Measurements from ENCODE around the gene PDZD8.
"Not testable (repeated sequence)": the region's sequence is repeated elsewhere in the genome, so short reads cannot be mapped to it uniquely, and the experiment has no call there.

The PDZD8 gene

GRCh38 chr10:117249493-117250093 lies 125.6 kb downstream of the PDZD8 start:
- no peak for DNase-seq

DNA sequence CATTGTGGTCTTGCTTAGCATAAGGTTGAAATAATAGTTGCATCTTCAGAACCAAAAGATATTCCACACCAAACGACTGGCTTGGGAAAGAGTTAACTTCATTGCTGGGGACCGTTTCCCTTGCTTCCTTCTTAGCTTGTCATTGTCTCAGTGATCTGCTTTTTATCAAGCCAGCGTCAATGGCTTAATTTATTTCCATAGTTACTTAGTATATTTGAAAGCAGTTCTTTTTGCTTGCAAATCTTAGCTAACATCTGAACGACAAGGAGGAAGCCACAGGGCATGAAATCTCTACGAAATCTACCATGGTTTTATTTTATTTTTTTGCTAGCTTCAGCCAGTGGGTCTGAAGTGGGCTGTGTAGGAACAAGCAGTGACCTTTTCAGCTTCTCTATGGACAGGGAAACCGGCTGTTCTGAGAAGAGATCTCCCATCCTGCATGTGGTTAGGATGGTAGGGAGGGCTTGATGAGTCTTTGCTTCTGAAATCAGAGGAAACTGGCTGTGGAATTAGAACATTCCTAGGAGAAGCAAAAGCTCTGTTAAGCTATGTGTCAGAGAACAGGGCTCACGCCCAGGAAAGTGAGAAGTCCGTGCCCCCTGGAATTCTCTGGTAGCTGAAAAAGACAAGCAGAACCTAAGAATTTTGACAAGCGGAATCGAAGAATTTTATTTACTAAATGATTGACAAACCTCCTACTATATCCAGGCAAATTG lies 126.3 kb downstream of the PDZD8 start:
- no peak for DNase-seq

GRCh38 chr10:117246997-117247671 lies 128.1 kb downstream of the PDZD8 start:
- DNase-seq: no peak

DNA sequence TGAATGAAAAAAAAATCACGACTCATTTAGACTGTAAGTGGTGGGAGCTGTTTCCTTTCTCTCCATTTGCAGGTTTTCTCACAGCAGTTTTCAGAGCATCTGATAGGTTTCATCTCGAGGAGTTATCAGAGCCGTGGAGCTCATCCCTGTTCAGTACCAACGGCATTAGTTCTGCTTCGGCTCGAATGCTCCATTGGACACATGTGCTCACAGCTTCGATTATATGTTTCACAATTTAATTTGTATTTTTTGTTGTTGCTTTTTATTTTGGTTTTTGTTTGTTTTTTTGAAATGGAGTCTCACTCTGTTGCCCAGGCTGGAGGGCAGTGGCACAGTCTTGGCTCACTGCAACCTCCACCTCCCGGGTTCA lies 132.8 kb downstream of the PDZD8 start:
- DNase-seq: no peak

DNA sequence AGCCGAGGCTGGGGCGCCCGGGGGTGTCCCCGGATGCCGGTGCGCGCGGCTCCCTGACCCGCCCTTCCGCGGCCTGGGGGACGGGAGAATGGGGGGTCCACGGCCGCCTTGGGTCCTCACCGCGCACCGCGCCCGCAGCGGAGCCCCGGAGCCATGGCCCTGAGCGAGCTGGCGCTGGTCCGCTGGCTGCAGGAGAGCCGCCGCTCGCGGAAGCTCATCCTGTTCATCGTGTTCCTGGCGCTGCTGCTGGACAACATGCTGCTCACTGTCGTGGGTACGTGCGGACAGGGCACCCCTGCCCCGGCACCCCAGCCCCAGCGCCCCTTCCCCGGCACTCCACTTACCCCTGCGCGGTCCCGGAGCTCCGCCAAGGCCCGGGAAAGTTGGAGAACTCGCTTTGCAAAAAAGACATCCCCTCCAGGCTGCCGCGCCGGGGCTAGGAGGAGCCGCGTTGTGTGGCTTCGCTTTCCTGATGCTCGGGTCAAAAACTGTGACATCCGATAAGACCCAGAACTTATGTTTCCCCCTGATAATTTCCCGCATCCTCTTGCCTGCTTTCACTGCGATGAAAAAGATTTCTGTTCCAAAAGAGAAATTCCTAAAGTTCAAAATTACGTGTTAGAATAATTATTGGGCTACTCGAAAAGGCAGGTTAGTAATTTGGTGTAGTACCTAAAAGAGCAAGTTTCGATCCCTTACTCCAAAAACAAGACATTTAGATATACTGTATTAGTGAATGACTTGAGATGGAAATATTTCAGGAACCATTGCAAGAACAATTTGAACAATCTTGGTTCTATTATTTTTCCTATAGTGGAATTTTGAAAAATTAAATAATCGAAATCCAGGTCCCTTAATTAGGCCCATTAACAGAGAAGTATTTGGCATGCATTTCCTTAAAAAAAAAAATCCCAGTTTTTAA lies 133.4 kb downstream of the PDZD8 start:
- DNase-seq: no peak

DNA sequence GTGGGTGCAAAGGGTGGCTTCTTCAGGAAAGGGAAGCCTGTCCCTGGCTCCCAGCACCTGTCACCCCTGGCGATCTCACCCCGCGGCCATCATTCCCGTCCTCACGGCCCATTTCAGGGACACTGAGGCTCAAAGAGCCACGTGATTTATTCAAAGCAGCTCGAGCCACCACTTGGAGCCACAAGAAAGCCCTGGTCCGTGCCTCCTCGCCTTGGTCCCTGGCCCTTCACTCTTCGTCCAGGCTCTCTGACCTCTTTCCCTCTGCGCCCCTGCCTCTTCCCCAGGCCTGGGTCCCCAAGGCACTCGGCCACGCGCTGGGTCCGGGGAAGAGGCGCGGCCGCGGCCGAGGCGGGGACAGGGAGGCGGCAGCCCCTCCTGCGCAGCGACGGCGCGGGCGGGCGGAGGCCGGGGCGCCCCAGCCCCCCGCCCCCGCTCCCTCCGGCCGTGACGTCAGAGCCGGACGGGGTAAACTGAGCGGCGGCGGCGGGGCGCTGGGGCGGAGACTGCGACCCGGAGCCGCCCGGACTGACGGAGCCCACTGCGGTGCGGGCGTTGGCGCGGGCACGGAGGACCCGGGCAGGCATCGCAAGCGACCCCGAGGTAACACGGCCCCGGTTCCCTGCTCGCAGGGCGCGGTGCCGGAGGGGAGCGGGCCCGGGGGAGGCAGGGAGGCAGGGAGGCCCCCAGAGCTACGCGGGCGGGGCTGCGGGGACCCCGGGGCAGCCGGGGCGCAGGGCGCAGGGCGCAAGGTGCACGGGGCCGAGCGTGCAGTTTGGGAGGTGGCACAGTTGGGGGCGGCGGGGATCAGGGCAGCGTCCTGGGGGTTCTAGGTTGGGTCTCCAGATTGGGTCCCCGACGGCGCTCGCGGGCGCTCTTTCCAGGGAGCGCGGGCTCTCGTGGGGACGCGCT lies 134.4 kb downstream of the PDZD8 start, which contains the start of gene SLC18A2:
SLC18A2 (plus strand) TSS at position 494 of the 909 bp plus-strand sequence. CDS start 580 bp downstream, outside the sequence.
- no peak for DNase-seq

DNA sequence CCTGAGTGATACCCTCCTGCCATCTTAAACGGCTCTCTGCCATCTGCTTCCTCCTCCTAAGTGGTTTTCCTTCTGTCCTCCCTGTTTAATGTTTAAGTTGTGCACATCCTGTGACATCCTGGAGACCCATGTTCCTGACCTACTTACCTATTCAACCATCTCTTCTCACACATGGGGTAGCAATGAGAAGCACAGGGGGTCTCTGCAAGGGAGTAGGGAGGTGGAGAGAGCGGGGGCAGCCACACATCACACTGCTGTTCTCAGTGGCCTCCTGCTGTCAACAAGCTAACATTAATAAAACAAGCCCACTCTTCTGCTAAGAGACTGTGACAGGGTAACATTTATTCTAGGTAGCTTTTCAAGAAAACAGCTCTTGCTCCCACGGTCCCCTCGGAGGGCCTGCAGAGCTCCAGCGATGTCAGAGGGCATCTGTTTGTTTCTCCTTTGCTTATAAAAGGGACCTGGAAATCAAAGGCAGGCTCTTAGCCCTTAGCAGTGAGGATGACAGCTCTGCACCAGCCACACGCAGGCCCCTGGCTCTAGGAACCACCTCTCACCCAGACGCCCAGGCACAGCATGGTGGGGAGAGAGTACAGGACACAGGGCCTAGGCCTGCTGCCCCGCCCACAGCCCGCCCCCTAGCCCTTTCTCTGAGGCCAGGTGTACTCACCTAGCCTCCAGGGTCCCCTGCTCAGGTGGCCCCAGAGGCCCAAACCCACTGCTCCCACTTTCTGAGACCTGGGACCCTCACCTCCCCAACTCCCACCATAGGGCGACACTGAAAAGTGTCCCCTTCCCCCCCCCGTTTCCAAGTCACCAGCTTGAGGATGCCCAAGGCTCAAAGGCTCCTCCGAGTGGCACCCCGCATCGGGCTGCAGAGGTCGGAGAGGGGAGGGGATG lies 135.3 kb downstream of the PDZD8 start:
- DNase-seq: no peak

GRCh38 chr10:117239051-117239450 lies 136.2 kb downstream of the PDZD8 start:
- DNase-seq: no peak

DNA sequence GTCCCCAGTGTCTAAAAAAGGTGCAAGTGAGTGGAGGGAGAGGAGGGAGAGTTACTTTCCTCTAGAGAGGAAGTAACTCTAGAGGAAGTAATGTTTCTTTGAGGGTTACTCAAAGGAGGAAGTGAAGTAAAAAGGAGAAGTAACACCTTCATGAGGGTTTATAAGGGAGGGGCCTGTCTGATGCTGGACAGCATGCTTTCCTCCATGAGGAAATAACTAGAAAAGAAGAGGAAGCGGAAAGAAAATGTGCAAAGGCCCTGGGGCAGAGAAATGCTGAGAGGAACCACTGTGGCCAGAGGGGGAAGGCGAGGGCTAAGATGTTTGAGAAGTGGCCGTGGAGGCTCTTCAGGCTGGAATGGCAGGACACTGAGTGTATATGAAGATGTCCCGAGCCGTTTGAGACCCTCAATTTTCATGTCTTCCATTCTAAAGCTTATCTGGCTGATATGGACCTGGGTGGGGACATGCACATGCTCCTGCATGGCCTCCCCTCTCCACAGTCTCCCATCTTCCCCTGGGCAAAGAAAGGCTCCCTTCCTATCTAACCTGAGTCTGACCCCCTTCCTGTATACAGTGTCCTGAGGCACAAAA lies 137.7 kb downstream of the PDZD8 start:
- no peak for DNase-seq

DNA sequence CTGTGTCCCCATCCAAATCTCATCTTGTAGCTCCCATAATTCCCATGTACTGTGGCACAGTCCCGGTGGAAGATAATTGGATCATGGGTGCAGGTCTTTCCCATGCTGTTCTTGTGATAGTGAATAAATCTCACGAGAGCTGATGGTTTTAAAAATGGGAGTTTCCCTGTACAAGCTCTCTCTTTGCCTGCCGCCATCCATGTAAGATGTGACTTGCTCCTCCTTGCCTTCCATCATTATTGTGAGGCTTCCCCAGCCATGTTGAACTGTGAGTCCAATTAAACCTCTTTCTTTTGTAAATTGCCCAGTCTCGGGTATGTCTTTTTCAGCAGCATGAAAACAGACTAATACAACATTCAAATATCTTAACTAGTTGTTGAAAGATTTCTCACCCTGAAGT lies 145.1 kb downstream of the PDZD8 start:
- DNase-seq: not testable (repeated sequence)

GRCh38 chr10:117228210-117228609 lies 147.0 kb downstream of the PDZD8 start:
- DNase-seq: no peak

Measured in effector CD4-positive, alpha-beta T cell (primary cell).